ENCODE results near the gene BRD3OS. TPM values are rescaled to one million over a fixed set of nuclear protein-coding genes. Genes with fewer than 3 reads are reported as not detected.

Gene BRD3OS
- total and polyA plus RNA-seq, 10 of the 15 experiments (the other 5 are each of a cell fraction or from before 2014, with no cell fraction given), result 2.1 to 13.7 (median 10.7) TPM

DNA sequence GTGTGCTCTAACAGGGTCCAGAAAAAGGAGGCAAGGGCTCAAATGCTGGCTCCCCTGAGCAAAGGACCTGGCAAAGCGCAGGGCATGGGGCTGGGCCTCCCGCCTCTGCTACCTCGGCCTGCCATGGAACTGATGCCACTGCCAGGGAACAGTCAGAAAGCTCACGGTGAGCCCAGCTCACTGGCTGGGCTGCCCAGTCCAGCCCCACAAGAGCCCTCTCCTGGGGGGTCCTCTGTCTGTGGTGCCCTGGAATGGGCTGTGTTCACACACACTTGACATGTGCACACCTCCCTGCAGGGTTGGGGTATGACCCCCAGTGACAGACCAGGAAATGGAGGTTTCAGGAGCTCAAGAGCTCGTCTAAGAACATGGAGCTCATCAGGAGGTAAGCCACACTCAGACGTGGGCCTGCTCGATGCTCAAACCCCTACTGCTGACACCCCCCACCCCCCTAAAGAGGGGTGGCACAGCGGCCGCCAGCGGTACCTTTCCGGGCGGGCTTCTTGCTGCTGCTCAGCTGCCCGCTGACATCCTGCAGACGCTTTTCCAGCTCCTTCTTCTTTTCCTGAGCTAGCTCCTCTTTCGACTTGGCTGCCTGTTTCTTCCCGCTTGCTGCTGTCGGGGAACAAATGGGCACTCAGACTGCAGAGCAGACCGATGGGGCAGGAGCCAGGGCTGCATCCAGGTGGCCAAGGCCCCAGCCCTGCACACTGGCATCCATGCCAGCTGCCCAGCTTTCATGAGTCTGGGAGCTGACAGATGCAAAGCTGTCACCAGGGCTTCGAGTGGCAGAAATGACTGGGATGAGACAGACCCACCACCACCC lies 9.1 kb downstream of the BRD3OS start:
- H3K27ac ChIP-seq (ENCODE audit: control insufficient read depth, insufficient read depth), result no peak overlapping the region
- no peaks in the 10 kb centered on the region for H4K20me1 ChIP-seq (ENCODE audit: control insufficient read depth, insufficient read depth)
- SMC1A ChIA-PET (ENCODE audit: uncharacterized antibody, unreplicated experiment), result no interaction called here
- no peaks in the 10 kb centered on the region for H3K27me3 ChIP-seq (replicated peaks in 1 of 2; ENCODE audit: control insufficient read depth in 2 of 2, insufficient read depth in 2 of 2, low read length in 1 of 2)
- H3K36me3 ChIP-seq (ENCODE audit: control insufficient read depth in 2 of 2, insufficient read depth in 2 of 2, low read length in 1 of 2), result peaks cover 0 to 17% of the 10 kb centered on the region in 2 experiments; a peak in 3 of 4 replicates
- CTCF ChIA-PET, result no interaction called here
- H3K4me1 ChIP-seq (ENCODE audit: control insufficient read depth, insufficient read depth, low read length), result no peaks in the 10 kb centered on the region
- FAIRE-seq, result no peak
- POLR2A ChIA-PET, result no interaction called here
- no peak for ATAC-seq
- H3K4me2 ChIP-seq (ENCODE audit: control insufficient read depth, insufficient read depth), result no peak overlapping the region
- TF ChIP-seq SMAD5 (IDR thresholded peaks at IDR 0.05; ENCODE audit: low read depth), result no peak
- TF ChIP-seq YY1 (IDR thresholded peaks at IDR 0.05; ENCODE audit: low read depth, low read length), result no peak
- TF ChIP-seq SMARCA5 (IDR thresholded peaks at IDR 0.05), result no peak
- TF ChIP-seq RCOR1 (conservative IDR thresholded peaks at IDR 0.05; ENCODE audit: low read depth, low read length), result no peak
- no peak for TF ChIP-seq SMAD1 (IDR thresholded peaks at IDR 0.05; ENCODE audit: low read depth, partially characterized antibody)
- TF ChIP-seq FOXK2 (IDR thresholded peaks at IDR 0.05), result no peak
- TF ChIP-seq HDAC6 (IDR thresholded peaks at IDR 0.05; ENCODE audit: unreplicated experiment), result no peak
- no peak for TF ChIP-seq RB1 (IDR thresholded peaks at IDR 0.05; ENCODE audit: borderline replicate concordance)
- TF ChIP-seq, protein P1, sequence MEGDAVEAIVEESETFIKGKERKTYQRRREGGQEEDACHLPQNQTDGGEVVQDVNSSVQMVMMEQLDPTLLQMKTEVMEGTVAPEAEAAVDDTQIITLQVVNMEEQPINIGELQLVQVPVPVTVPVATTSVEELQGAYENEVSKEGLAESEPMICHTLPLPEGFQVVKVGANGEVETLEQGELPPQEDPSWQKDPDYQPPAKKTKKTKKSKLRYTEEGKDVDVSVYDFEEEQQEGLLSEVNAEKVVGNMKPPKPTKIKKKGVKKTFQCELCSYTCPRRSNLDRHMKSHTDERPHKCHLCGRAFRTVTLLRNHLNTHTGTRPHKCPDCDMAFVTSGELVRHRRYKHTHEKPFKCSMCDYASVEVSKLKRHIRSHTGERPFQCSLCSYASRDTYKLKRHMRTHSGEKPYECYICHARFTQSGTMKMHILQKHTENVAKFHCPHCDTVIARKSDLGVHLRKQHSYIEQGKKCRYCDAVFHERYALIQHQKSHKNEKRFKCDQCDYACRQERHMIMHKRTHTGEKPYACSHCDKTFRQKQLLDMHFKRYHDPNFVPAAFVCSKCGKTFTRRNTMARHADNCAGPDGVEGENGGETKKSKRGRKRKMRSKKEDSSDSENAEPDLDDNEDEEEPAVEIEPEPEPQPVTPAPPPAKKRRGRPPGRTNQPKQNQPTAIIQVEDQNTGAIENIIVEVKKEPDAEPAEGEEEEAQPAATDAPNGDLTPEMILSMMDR (IDR thresholded peaks at IDR 0.05 in 2 of 3, conservative IDR thresholded peaks at IDR 0.05 in 1 of 3; ENCODE audit: control insufficient read depth in 2 of 3, extremely low read depth in 1 of 3, insufficient read depth in 1 of 3, low read depth in 3 of 3, low read length in 3 of 3), result no peak
- TF ChIP-seq BRCA1 (IDR thresholded peaks at IDR 0.05; ENCODE audit: low read depth, low read length), result no peak
- no peak for TF ChIP-seq ZNF207 (IDR thresholded peaks at IDR 0.05; ENCODE audit: borderline replicate concordance)
- TF ChIP-seq, protein P2, sequence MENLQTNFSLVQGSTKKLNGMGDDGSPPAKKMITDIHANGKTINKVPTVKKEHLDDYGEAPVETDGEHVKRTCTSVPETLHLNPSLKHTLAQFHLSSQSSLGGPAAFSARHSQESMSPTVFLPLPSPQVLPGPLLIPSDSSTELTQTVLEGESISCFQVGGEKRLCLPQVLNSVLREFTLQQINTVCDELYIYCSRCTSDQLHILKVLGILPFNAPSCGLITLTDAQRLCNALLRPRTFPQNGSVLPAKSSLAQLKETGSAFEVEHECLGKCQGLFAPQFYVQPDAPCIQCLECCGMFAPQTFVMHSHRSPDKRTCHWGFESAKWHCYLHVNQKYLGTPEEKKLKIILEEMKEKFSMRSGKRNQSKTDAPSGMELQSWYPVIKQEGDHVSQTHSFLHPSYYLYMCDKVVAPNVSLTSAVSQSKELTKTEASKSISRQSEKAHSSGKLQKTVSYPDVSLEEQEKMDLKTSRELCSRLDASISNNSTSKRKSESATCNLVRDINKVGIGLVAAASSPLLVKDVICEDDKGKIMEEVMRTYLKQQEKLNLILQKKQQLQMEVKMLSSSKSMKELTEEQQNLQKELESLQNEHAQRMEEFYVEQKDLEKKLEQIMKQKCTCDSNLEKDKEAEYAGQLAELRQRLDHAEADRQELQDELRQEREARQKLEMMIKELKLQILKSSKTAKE (IDR thresholded peaks at IDR 0.05; ENCODE audit: low read depth, poor library complexity, severe bottlenecking), result no peak
- TF ChIP-seq CREB1 (IDR thresholded peaks at IDR 0.05; ENCODE audit: low read depth), result no peak
- TF ChIP-seq, protein P3, sequence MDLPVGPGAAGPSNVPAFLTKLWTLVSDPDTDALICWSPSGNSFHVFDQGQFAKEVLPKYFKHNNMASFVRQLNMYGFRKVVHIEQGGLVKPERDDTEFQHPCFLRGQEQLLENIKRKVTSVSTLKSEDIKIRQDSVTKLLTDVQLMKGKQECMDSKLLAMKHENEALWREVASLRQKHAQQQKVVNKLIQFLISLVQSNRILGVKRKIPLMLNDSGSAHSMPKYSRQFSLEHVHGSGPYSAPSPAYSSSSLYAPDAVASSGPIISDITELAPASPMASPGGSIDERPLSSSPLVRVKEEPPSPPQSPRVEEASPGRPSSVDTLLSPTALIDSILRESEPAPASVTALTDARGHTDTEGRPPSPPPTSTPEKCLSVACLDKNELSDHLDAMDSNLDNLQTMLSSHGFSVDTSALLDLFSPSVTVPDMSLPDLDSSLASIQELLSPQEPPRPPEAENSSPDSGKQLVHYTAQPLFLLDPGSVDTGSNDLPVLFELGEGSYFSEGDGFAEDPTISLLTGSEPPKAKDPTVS (IDR thresholded peaks at IDR 0.05; ENCODE audit: low read depth, low read length), result no peak
- TF ChIP-seq POU2F2 (IDR thresholded peaks at IDR 0.05; ENCODE audit: borderline replicate concordance, low read depth, low read length), result no peak
- TF ChIP-seq, protein P4, sequence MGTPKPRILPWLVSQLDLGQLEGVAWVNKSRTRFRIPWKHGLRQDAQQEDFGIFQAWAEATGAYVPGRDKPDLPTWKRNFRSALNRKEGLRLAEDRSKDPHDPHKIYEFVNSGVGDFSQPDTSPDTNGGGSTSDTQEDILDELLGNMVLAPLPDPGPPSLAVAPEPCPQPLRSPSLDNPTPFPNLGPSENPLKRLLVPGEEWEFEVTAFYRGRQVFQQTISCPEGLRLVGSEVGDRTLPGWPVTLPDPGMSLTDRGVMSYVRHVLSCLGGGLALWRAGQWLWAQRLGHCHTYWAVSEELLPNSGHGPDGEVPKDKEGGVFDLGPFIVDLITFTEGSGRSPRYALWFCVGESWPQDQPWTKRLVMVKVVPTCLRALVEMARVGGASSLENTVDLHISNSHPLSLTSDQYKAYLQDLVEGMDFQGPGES (IDR thresholded peaks at IDR 0.05), result no peak
- no peak for TF ChIP-seq DPF2 (IDR thresholded peaks at IDR 0.05)
- TF ChIP-seq STAT3 (IDR thresholded peaks at IDR 0.05; ENCODE audit: low read depth, low read length), result no peak
- TF ChIP-seq MTA2 (IDR thresholded peaks at IDR 0.05; ENCODE audit: low read depth), result no peak
- no peak overlapping the region for H2AFZ ChIP-seq (ENCODE audit: control insufficient read depth, low read depth, low read length)
- DNase-seq (ENCODE audit: low read depth, low spot score), result no peak
- H3K9ac ChIP-seq (ENCODE audit: control insufficient read depth, insufficient read depth, low read length), result no peak overlapping the region
- in situ Hi-C loops (cut with MboI), result no loop called here
- intact Hi-C loops (cut with micrococcal nuclease; ENCODE audit: unreplicated experiment), result no loop called here
- RAD21 ChIA-PET (ENCODE audit: unreplicated experiment), result no interaction called here
- no peaks in the 10 kb centered on the region for H3K79me2 ChIP-seq (ENCODE audit: control insufficient read depth, insufficient read depth, low read length)
- no TSS peak for BruUV-seq (replicated peaks)
- 85% methylated on average over 19 of the region's 19 CpGs for WGBS (ENCODE audit: insufficient coverage, insufficient replicate concordance, low lambda C conversion rate, missing lambda C conversion rate)
- no peak overlapping the region for H3K4me3 ChIP-seq
- H3K9me3 ChIP-seq (replicated peaks; ENCODE audit: control insufficient read depth, insufficient read depth, low read length), result no peaks in the 10 kb centered on the region

Measured in GM12878 (cell line).